Measurements from ENCODE around the gene PDE9A.

DNA sequence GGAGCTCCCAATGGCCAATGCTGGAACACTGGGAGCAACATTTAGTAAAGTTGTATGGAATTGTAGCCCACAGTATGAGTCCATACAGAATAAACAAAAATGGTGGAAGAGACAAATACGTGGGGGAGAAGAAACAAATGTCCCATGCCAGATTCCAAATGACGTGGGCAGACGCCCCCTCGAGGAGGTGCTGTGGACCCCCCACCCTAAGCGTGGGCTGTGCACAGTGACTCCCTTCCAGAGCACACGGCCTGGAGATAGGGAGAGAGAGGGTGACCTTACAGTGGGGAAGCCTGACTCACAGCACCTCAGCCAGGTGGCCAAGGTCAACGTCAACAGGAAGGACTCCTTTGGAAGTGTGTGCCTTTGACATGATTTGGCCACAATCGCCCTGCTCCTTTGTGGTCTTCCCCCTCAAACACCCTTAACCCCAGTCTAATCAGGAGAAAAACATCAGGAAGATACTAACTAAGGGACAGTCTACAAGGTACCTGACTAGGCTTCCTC lies 13.7 kb upstream of the PDE9A start:
- TF ChIP-seq, protein P1, sequence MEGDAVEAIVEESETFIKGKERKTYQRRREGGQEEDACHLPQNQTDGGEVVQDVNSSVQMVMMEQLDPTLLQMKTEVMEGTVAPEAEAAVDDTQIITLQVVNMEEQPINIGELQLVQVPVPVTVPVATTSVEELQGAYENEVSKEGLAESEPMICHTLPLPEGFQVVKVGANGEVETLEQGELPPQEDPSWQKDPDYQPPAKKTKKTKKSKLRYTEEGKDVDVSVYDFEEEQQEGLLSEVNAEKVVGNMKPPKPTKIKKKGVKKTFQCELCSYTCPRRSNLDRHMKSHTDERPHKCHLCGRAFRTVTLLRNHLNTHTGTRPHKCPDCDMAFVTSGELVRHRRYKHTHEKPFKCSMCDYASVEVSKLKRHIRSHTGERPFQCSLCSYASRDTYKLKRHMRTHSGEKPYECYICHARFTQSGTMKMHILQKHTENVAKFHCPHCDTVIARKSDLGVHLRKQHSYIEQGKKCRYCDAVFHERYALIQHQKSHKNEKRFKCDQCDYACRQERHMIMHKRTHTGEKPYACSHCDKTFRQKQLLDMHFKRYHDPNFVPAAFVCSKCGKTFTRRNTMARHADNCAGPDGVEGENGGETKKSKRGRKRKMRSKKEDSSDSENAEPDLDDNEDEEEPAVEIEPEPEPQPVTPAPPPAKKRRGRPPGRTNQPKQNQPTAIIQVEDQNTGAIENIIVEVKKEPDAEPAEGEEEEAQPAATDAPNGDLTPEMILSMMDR (IDR thresholded peaks at IDR 0.05) = no peak
- TF ChIP-seq POLR2A (IDR thresholded peaks at IDR 0.05) = no peak

Measured in testis (tissue), 2 donors.